Keratinocyte (primary cell): ENCODE measurements around the gene TRPM3. TPM values are rescaled to one million over a fixed set of nuclear protein-coding genes. Genes with fewer than 3 reads are reported as not detected.

ENCODE experiments used
- DNase-seq: peaks from one replicate; pipeline ENCODE4 v3.0.0-alpha.2; 2011; ENCODE audit warnings: low read depth, missing footprints, low spot score
- FAIRE-seq: peaks from 2 replicates; lab custom pipeline; 2011; peaks lifted over from hg19 to GRCh38; lab: Jason Lieb, UNC
- H2AFZ ChIP-seq: 2 replicates; pipeline ENCODE4 v1.6.0; 2012; ENCODE audit warnings: low read length, control low read depth, inconsistent platforms; ENCODE audit not compliant: control insufficient read depth
- H3K27ac ChIP-seq: 2 replicates; pipeline ENCODE4 v1.5.1; 2011; ENCODE audit warnings: low read length; ENCODE audit not compliant: control insufficient read depth, insufficient read depth
- H3K27me3 ChIP-seq: 3 replicates; pipeline ENCODE4 v1.6.0; 2011; ENCODE audit warnings: low read length; ENCODE audit not compliant: control insufficient read depth, insufficient read depth; ENCODE audit errors: extremely low read depth
- H3K36me3 ChIP-seq, 2 experiments: 2 replicates in 1 of 2; 3 replicates in 1 of 2; pipeline ENCODE4 v1.5.1; 2011; ENCODE audit warnings: low read length in 2 of 2, mild to moderate bottlenecking in 1 of 2; ENCODE audit not compliant: control insufficient read depth in 2 of 2, insufficient read depth in 2 of 2; ENCODE audit errors: extremely low read depth in 1 of 2
- H3K4me1 ChIP-seq: 3 replicates; pipeline ENCODE4 v1.5.1; 2011; ENCODE audit warnings: low read length; ENCODE audit not compliant: control insufficient read depth, insufficient read depth; ENCODE audit errors: extremely low read depth
- H3K4me2 ChIP-seq: 3 replicates; pipeline ENCODE4 v1.6.0; 2011; ENCODE audit warnings: low read depth, low read length; ENCODE audit not compliant: control insufficient read depth, insufficient read depth; ENCODE audit errors: extremely low read depth
- H3K4me3 ChIP-seq, 3 experiments: fragments of 200-600 bp in 1 of 3; sonication (generic) in 1 of 3; 2 replicates in 2 of 3; 3 replicates in 1 of 3; pipeline ENCODE4 v1.5.1; 2011 to 2016; ENCODE audit warnings: low read length in 3 of 3, mild to moderate bottlenecking in 3 of 3, control low read depth in 2 of 3, inconsistent platforms in 1 of 3, low read depth in 1 of 3, mixed read lengths in 1 of 3, mixed run types in 1 of 3, moderate library complexity in 1 of 3; ENCODE audit not compliant: control insufficient read depth in 2 of 3, insufficient read depth in 2 of 3; ENCODE audit errors: extremely low read depth in 1 of 3
- H3K79me2 ChIP-seq: 2 replicates; pipeline ENCODE4 v1.6.0; 2012; ENCODE audit warnings: low read length; ENCODE audit not compliant: control insufficient read depth, insufficient read depth
- H3K9ac ChIP-seq: 3 replicates; pipeline ENCODE4 v1.6.0; 2011; ENCODE audit warnings: low read length; ENCODE audit not compliant: control insufficient read depth, insufficient read depth; ENCODE audit errors: extremely low read depth
- H3K9me1 ChIP-seq: 3 replicates; pipeline ENCODE4 v1.6.0; 2011; ENCODE audit warnings: low read length; ENCODE audit not compliant: control insufficient read depth, insufficient read depth; ENCODE audit errors: extremely low read depth
- H3K9me3 ChIP-seq: 2 replicates; pipeline ENCODE4 v1.5.1; 2012; ENCODE audit warnings: low read depth, low read length; ENCODE audit not compliant: control insufficient read depth
- H4K20me1 ChIP-seq: 3 replicates; pipeline ENCODE4 v1.6.0; 2011; ENCODE audit warnings: low read length; ENCODE audit not compliant: control insufficient read depth, insufficient read depth; ENCODE audit errors: extremely low read depth
- EZH2 ChIP-seq: IDR thresholded peaks from one replicate; pipeline ENCODE4 v1.6.1; 2012; ENCODE audit warnings: inconsistent platforms, mild to moderate bottlenecking, low read length, moderate library complexity
- dilution Hi-C: fragments of 300-500 bp; cut with MboI; formaldehyde crosslinking; loops from one replicate; pipeline ENCODE4 v1.7.0; 2020; ENCODE audit warnings: low sequenced_read_pairs; ENCODE audit not compliant: extremely low pct_ligation_motif_present
- polyA plus RNA-seq, 5 experiments: library from polyadenylated mRNA; depleted of rRNA in 3 of 5; stranded (reverse) in 3 of 5; stranded (forward) in 1 of 5; unstranded in 1 of 5; fragments of >200 nt; gene quantifications; 1 replicate in 1 of 5; 2 replicates in 3 of 5; 3 replicates in 1 of 5; pipeline versions ENCODE4 v1.2.1 to v1.2.3, GENCODE V29; 2011 to 2012; ENCODE audit warnings: missing spikeins in 2 of 5, low read depth in 1 of 5, low replicate concordance in 1 of 5
- TF ChIP-seq, protein P1 (sequence below), 3 experiments: IDR thresholded peaks in 1 of 3; conservative IDR thresholded peaks in 1 of 3; optimal IDR thresholded peaks in 1 of 3; 2 replicates in 2 of 3; 3 replicates in 1 of 3; pipeline versions ENCODE3 to v1.5.1; 2011; ENCODE audit warnings: low read length in 3 of 3, mild to moderate bottlenecking in 3 of 3, moderate library complexity in 2 of 3, control low read depth in 1 of 3, inconsistent platforms in 1 of 3; ENCODE audit not compliant: insufficient read depth in 2 of 3; ENCODE audit errors: extremely low read depth in 1 of 3

TRPM3 gene
- polyA plus RNA-seq, 1 donor (not counting 4 experiments of a cell fraction or from before 2014, with no cell fraction given) = 0.03 TPM

GRCh38 chr9:71079451-71079850 lies 42.0 kb downstream of the TRPM3 start:
- Histone ChIP-seq H3K4me1 (no peaks in the 10 kb centered on the region), H3K36me3 (no peaks in the 10 kb centered on the region), H3K27ac (no peak overlapping the region), H4K20me1 (no peaks in the 10 kb centered on the region), H3K9me3 (no peaks in the 10 kb centered on the region), H3K4me2 (no peak overlapping the region), H3K27me3 (no peaks in the 10 kb centered on the region), H3K79me2 (no peaks in the 10 kb centered on the region), H3K9me1 (no peaks in the 10 kb centered on the region), H3K9ac (no peak overlapping the region), H3K4me3 (no peak overlapping the region), H2AFZ (no peak overlapping the region)
- dilution Hi-C loops = no loop called here
- DNase-seq = no peak
- no peak for TF ChIP-seq EZH2
- TF ChIP-seq, protein P1, sequence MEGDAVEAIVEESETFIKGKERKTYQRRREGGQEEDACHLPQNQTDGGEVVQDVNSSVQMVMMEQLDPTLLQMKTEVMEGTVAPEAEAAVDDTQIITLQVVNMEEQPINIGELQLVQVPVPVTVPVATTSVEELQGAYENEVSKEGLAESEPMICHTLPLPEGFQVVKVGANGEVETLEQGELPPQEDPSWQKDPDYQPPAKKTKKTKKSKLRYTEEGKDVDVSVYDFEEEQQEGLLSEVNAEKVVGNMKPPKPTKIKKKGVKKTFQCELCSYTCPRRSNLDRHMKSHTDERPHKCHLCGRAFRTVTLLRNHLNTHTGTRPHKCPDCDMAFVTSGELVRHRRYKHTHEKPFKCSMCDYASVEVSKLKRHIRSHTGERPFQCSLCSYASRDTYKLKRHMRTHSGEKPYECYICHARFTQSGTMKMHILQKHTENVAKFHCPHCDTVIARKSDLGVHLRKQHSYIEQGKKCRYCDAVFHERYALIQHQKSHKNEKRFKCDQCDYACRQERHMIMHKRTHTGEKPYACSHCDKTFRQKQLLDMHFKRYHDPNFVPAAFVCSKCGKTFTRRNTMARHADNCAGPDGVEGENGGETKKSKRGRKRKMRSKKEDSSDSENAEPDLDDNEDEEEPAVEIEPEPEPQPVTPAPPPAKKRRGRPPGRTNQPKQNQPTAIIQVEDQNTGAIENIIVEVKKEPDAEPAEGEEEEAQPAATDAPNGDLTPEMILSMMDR (optimal IDR thresholded peaks at IDR 0.05 in 1 of 3, IDR thresholded peaks at IDR 0.05 in 1 of 3, conservative IDR thresholded peaks at IDR 0.05 in 1 of 3; ENCODE audit: extremely low read depth in 1 of 3, insufficient read depth in 2 of 3, low read length in 3 of 3) = no peak
- no peak for FAIRE-seq

- TF ChIP-seq, protein P1 (optimal IDR thresholded peaks at IDR 0.05 in 1 of 3, IDR thresholded peaks at IDR 0.05 in 1 of 3, conservative IDR thresholded peaks at IDR 0.05 in 1 of 3; ENCODE audit: extremely low read depth in 1 of 3, insufficient read depth in 2 of 3, low read length in 3 of 3) = no peak
- TF ChIP-seq EZH2 = no peak
- Histone ChIP-seq H3K27ac (no peak overlapping the region), H2AFZ (no peak overlapping the region), H4K20me1 (no peaks in the 10 kb centered on the region), H3K79me2 (no peaks in the 10 kb centered on the region), H3K4me3 (no peak overlapping the region), H3K27me3 (no peaks in the 10 kb centered on the region), H3K36me3 (no peaks in the 10 kb centered on the region), H3K9ac (no peak overlapping the region), H3K4me1 (no peaks in the 10 kb centered on the region), H3K4me2 (no peak overlapping the region), H3K9me1 (no peaks in the 10 kb centered on the region), H3K9me3 (no peaks in the 10 kb centered on the region)
- FAIRE-seq (no peak), DNase-seq (no peak)
- dilution Hi-C loops = no loop called here
These were observed 45.3 kb downstream of the TRPM3 start for GRCh38 chr9:71076096-71076495.
